ENCODE measurements around the gene HECTD4.

DNA sequence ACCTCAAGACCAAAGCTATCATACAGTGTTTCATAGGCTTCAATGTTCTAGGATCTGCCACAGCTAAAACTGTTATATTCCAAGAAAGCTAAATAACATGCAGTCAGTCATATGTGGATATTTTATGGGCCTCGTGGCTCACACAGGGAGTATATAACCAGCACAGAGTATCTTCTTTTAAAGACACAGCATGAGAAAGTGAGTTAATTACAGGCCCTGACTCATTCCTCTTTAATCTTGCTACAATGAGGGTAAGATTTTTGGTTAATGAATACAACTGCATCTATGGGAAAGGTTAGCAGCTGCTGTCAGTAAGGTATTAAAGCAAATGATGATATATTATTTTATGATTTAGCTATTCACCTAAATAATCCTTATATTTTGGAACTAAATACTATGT lies 145.8 kb downstream of the HECTD4 start:
- TF ChIP-seq, protein P1, sequence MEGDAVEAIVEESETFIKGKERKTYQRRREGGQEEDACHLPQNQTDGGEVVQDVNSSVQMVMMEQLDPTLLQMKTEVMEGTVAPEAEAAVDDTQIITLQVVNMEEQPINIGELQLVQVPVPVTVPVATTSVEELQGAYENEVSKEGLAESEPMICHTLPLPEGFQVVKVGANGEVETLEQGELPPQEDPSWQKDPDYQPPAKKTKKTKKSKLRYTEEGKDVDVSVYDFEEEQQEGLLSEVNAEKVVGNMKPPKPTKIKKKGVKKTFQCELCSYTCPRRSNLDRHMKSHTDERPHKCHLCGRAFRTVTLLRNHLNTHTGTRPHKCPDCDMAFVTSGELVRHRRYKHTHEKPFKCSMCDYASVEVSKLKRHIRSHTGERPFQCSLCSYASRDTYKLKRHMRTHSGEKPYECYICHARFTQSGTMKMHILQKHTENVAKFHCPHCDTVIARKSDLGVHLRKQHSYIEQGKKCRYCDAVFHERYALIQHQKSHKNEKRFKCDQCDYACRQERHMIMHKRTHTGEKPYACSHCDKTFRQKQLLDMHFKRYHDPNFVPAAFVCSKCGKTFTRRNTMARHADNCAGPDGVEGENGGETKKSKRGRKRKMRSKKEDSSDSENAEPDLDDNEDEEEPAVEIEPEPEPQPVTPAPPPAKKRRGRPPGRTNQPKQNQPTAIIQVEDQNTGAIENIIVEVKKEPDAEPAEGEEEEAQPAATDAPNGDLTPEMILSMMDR (conservative IDR thresholded peaks at IDR 0.05; ENCODE audit: low read length), result no peak
- TF ChIP-seq EZH2phosphoT487 (IDR thresholded peaks at IDR 0.05; ENCODE audit: borderline replicate concordance, low read depth, low read length), result no peak
